ENCODE measurements around the gene KIF13A. TPM values are rescaled to one million over a fixed set of nuclear protein-coding genes. Genes with fewer than 3 reads are reported as not detected.

Gene KIF13A
- total RNA-seq, 1 experiment from 2014 or later: 14.1 TPM

GRCh38 chr6:17780061-17780460 lies 207.4 kb downstream of the KIF13A start:
- Mint-ChIP-seq H3K27me3 (ENCODE audit: unreplicated experiment) (no peaks in the 10 kb centered on the region), H3K27ac (ENCODE audit: unreplicated experiment) (no peak overlapping the region), H3K9me3 (ENCODE audit: low read depth, unreplicated experiment) (no peaks in the 10 kb centered on the region), H3K36me3 (ENCODE audit: insufficient read depth, unreplicated experiment) (no peaks in the 10 kb centered on the region), H3K4me1 (ENCODE audit: low read depth, unreplicated experiment) (no peaks in the 10 kb centered on the region), H3K4me3 (ENCODE audit: low read depth, unreplicated experiment) (no peak overlapping the region)
- intact Hi-C loops (cut with micrococcal nuclease; ENCODE audit: unreplicated experiment): no loop called here
- DNase-seq: no peak
- no TSS peak for BruUV-seq (replicated peaks)
- CTCF ChIA-PET: no interaction called here
- TF ChIP-seq, protein P1, sequence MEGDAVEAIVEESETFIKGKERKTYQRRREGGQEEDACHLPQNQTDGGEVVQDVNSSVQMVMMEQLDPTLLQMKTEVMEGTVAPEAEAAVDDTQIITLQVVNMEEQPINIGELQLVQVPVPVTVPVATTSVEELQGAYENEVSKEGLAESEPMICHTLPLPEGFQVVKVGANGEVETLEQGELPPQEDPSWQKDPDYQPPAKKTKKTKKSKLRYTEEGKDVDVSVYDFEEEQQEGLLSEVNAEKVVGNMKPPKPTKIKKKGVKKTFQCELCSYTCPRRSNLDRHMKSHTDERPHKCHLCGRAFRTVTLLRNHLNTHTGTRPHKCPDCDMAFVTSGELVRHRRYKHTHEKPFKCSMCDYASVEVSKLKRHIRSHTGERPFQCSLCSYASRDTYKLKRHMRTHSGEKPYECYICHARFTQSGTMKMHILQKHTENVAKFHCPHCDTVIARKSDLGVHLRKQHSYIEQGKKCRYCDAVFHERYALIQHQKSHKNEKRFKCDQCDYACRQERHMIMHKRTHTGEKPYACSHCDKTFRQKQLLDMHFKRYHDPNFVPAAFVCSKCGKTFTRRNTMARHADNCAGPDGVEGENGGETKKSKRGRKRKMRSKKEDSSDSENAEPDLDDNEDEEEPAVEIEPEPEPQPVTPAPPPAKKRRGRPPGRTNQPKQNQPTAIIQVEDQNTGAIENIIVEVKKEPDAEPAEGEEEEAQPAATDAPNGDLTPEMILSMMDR (IDR thresholded peaks at IDR 0.05; ENCODE audit: unreplicated experiment): no peak

DNA sequence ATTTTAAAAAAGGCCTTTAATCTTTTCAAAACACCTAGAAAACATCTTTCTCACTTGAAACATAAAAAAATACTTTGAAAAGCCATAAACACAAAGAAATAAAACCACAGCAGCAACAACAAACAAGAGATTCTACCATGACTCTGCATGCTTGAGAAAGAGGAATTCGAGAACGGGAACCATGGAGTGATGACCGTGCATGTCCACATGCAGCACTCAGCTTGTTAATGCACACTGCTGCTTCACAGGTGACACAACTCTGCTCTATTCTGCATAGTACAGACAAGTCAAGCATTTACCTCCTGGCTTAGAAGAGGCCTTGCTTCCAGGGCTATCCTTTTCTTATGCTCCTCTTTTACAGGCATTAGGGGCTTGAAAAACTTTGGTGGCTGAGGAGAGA lies 215.8 kb downstream of the KIF13A start:
- intact Hi-C loops (cut with micrococcal nuclease; ENCODE audit: unreplicated experiment): no loop called here
- CTCF ChIA-PET: no interaction called here
- Mint-ChIP-seq H3K9me3 (ENCODE audit: low read depth, unreplicated experiment) (no peaks in the 10 kb centered on the region), H3K4me1 (ENCODE audit: low read depth, unreplicated experiment) (no peaks in the 10 kb centered on the region), H3K27me3 (ENCODE audit: unreplicated experiment) (no peaks in the 10 kb centered on the region), H3K27ac (ENCODE audit: unreplicated experiment) (no peak overlapping the region), H3K4me3 (ENCODE audit: low read depth, unreplicated experiment) (no peak overlapping the region), H3K36me3 (ENCODE audit: insufficient read depth, unreplicated experiment) (peaks cover 4% of the 10 kb centered on the region)
- TF ChIP-seq, protein P1 (IDR thresholded peaks at IDR 0.05; ENCODE audit: unreplicated experiment): no peak
- DNase-seq: no peak
- BruUV-seq (replicated peaks): no TSS peak

GRCh38 chr6:17768881-17769280 lies 218.6 kb downstream of the KIF13A start:
- Mint-ChIP-seq H3K27me3 (ENCODE audit: unreplicated experiment) (no peaks in the 10 kb centered on the region), H3K4me1 (ENCODE audit: low read depth, unreplicated experiment) (no peaks in the 10 kb centered on the region), H3K36me3 (ENCODE audit: insufficient read depth, unreplicated experiment) (peaks cover 4% of the 10 kb centered on the region), H3K4me3 (ENCODE audit: low read depth, unreplicated experiment) (no peak overlapping the region), H3K9me3 (ENCODE audit: low read depth, unreplicated experiment) (no peaks in the 10 kb centered on the region), H3K27ac (ENCODE audit: unreplicated experiment) (no peak overlapping the region)
- TF ChIP-seq, protein P1 (IDR thresholded peaks at IDR 0.05; ENCODE audit: unreplicated experiment): no peak
- intact Hi-C loops (cut with micrococcal nuclease; ENCODE audit: unreplicated experiment): no loop called here
- DNase-seq: no peak
- no TSS peak for BruUV-seq (replicated peaks)
- CTCF ChIA-PET: no interaction called here

DNA sequence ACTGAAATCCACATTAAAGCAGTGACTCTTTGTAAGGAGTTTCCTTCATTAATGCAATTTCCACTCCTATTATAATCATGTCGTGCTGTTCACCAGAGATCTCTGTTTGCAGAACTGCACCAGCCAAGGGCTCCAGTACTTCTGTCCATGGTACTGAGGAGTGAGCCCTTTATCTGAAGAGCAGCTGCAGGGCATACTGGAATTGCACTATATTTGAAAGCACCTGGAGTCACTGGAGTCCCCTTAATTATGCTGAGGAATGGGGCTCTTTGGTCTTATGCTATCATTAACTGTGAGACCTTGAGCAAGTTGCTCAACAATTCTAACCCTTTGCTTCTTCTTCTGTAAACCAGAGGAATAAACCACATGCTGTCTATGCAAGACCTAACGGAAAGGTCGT lies 219.0 kb downstream of the KIF13A start:
- intact Hi-C loops (cut with micrococcal nuclease; ENCODE audit: unreplicated experiment): no loop called here
- Mint-ChIP-seq H3K27me3 (ENCODE audit: unreplicated experiment) (no peaks in the 10 kb centered on the region), H3K36me3 (ENCODE audit: insufficient read depth, unreplicated experiment) (peaks cover 4% of the 10 kb centered on the region), H3K9me3 (ENCODE audit: low read depth, unreplicated experiment) (no peaks in the 10 kb centered on the region), H3K4me3 (ENCODE audit: low read depth, unreplicated experiment) (no peak overlapping the region), H3K4me1 (ENCODE audit: low read depth, unreplicated experiment) (no peaks in the 10 kb centered on the region), H3K27ac (ENCODE audit: unreplicated experiment) (no peak overlapping the region)
- CTCF ChIA-PET: no interaction called here
- no peak for DNase-seq
- TF ChIP-seq, protein P1 (IDR thresholded peaks at IDR 0.05; ENCODE audit: unreplicated experiment): no peak
- no TSS peak for BruUV-seq (replicated peaks)

DNA sequence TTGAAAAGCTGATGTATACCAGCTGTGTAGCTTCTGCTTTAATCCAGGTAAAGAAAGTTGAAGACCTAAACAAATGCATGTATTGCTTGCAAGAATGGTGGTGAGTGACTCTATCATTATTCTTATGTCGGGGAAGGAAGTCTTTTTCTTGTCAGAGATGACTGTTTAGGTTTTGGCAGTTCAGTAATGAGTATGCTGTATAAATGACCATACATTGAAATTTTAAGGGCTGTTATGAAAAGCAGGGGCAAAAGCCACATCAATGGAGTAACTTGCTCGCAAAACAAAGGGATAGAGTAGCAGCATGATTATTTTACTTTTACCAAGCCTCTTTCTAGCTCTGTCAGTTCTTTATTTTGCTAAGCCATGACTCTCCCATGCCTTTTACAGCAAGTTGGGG lies 224.8 kb downstream of the KIF13A start:
- intact Hi-C loops (cut with micrococcal nuclease; ENCODE audit: unreplicated experiment): no loop called here
- H3K9me3 Mint-ChIP-seq (ENCODE audit: low read depth, unreplicated experiment): no peaks in the 10 kb centered on the region
- no peak overlapping the region for H3K27ac Mint-ChIP-seq (ENCODE audit: unreplicated experiment)
- DNase-seq: no peak
- BruUV-seq (replicated peaks): no TSS peak
- H3K4me1 Mint-ChIP-seq (ENCODE audit: low read depth, unreplicated experiment): no peaks in the 10 kb centered on the region
- no peaks in the 10 kb centered on the region for H3K36me3 Mint-ChIP-seq (ENCODE audit: insufficient read depth, unreplicated experiment)
- TF ChIP-seq, protein P1 (IDR thresholded peaks at IDR 0.05; ENCODE audit: unreplicated experiment): no peak
- H3K4me3 Mint-ChIP-seq (ENCODE audit: low read depth, unreplicated experiment): no peak overlapping the region
- H3K27me3 Mint-ChIP-seq (ENCODE audit: unreplicated experiment): no peaks in the 10 kb centered on the region
- CTCF ChIA-PET: no interaction called here

All from Calu3 (cell line).